ENCODE measurements around the gene MST1R.
A peak's percentile ranks its signal among the peaks of the same experiment; 100 is the strongest.
"Not testable (repeated sequence)": the region's sequence is repeated elsewhere in the genome, so short reads cannot be mapped to it uniquely, and the experiment has no call there.

MST1R gene

DNA sequence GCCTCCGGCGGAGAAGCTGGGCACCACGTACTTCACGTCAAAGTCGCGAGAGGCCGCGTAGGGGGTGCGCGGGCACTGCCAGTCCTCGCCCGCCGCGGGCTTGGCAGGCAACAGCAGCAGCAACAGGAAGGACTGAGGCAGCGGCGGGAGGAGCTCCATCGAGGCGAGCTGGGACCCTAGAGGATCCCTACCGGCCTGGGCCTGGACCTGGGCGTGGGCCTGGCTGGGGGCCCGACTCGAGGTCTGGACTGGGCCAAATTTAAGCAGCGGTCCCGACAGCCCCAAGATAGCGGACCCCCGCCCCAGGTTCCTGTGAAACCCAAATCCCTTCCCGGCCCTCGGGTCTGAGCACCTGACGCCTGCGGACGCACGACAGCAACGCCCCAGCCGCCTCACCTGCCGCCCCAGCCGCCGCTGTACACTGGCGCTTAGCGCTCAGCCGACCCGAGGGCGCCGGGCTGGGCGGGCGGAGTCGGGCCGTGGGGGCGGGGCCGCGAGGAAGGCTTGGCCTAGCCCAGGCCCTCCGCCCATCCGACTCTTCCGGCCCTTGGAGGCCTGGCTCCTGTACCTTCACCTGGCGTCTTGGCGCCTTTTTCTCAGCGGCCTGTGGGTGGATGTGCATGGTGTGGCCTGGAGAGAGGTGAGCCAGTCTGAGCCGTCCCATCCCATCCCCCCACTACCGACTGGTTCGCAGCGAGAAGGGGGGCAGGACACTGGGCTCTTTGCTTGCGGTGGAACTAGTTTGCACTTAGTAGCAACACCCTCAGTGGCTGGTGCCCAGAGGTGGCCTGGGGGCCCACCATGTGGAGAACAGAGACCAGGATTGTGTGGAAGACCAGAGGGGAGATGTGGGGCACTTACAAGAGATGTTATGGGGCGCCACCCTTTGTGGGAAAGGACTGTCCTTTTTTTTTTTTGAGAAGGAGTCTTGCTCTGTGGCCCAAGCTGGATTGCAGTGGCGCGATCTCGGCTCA, at the start of gene MST1R:
MST1R (minus strand) TSS at position 423 of the 974 bp plus-strand sequence; CDS start at position 159, 264 bp downstream.
- H3K9ac ChIP-seq (ENCODE audit: low read length): peak within 1 kb of the TSS; percentile 85

DNA sequence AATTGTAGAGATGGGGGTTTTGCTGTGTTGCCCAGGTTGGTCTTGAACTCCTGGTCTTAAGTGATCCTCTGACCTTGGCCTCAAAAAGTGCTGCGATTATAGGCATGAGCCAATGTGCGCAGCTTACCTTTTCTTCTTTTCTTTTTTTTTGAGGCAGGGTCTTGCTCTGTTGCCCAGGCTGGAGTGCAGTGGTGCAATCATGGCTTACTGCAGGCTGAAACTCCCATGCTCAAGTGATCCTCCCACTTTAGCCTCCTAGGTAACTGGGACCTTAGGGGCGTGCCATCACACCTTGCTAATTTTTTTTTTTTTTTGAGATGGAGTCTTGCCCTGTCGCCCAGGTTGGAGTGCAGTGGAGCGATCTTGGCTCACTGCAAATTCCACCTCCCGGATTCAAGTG, 49.3 kb upstream of the MST1R start:
- no peaks in the 10 kb centered on the region for H3K36me3 ChIP-seq (ENCODE audit: control insufficient read depth, insufficient read depth, low read length)
- no peaks in the 10 kb centered on the region for H3K4me1 ChIP-seq (ENCODE audit: control insufficient read depth, insufficient read depth, low read length)
- no peak overlapping the region for H3K9ac ChIP-seq (ENCODE audit: low read length)
- no peaks in the 10 kb centered on the region for H3K27me3 ChIP-seq (ENCODE audit: control insufficient read depth, insufficient read depth, low read length)
- H3K9me3 ChIP-seq (ENCODE audit: control insufficient read depth, low read length): no peaks in the 10 kb centered on the region
- H3K4me3 ChIP-seq (ENCODE audit: low read length): no peak overlapping the region

More for the DNA sequence above, at the start of gene MST1R:
- Histone ChIP-seq H3K4me1 (ENCODE audit: control insufficient read depth, insufficient read depth, low read length) (peaks cover 72% of the 10 kb centered on the region), H3K36me3 (ENCODE audit: control insufficient read depth, insufficient read depth, low read length) (peaks cover 3% of the 10 kb centered on the region), H3K4me3 (ENCODE audit: low read length) (peak within 1 kb of the TSS; percentile 51), H3K9me3 (ENCODE audit: control insufficient read depth, low read length) (no peaks in the 10 kb centered on the region), H3K27me3 (ENCODE audit: control insufficient read depth, insufficient read depth, low read length) (no peaks in the 10 kb centered on the region)

DNA sequence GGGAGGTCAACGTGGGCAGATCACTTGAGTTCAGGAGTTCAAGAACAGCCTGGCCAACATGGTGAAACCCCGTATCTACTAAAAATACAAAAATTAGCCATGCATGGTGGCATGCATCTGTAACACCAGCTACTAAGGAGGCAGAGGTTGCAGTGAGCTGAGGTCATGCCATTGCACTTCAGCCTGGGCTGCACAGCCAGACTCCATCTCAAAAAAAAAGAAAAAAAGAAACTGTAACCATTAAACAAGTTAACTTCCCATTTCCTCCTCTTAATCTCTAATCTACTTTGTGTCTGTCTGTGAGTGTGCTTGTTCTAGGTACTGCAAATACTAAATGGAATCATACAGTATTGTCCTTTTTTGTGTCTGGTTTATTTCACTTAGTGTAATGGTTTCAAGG, 39.0 kb upstream of the MST1R start:
- Histone ChIP-seq H3K27me3 (ENCODE audit: control insufficient read depth, insufficient read depth, low read length) (no peaks in the 10 kb centered on the region), H3K9ac (ENCODE audit: low read length) (no peak overlapping the region), H3K4me1 (ENCODE audit: control insufficient read depth, insufficient read depth, low read length) (peaks cover 9% of the 10 kb centered on the region), H3K36me3 (ENCODE audit: control insufficient read depth, insufficient read depth, low read length) (no peaks in the 10 kb centered on the region), H3K4me3 (ENCODE audit: low read length) (no peak overlapping the region), H3K9me3 (ENCODE audit: control insufficient read depth, low read length) (no peaks in the 10 kb centered on the region)

DNA sequence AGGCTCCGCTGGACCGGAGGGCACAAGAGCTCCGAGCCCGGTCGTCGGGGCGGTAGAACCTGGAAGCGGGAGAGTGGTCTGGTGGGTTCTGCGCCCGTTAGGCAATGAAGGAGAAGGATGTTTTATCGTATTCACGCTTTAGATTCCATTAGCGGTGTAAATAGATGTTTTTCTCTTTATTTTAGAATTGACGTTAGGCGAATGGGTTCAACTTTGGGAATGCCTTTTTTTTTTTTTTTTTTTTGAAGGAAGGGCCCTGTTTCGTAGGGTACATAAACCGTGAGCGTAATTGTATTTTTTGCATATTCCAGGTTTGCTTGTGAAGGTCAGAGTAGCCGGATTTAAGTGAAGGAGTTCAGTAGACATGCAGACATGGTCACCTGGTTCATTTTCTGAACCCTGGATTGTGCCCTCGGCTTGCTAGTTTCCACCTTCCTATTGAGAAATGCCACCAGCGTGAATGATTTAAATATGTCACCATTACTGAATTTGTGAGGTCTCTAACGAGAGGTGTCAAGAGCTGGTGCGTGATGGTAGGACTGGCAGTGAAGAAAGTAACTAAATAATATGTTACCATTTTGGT, 37.1 kb upstream of the MST1R start:
- peaks cover 9% of the 10 kb centered on the region for H3K4me1 ChIP-seq (ENCODE audit: control insufficient read depth, insufficient read depth, low read length)
- no peaks in the 10 kb centered on the region for H3K27me3 ChIP-seq (ENCODE audit: control insufficient read depth, insufficient read depth, low read length)
- H3K9ac ChIP-seq (ENCODE audit: low read length): peak overlapping the region; percentile 81
- H3K4me3 ChIP-seq (ENCODE audit: low read length): peak overlapping the region; percentile 78
- H3K36me3 ChIP-seq (ENCODE audit: control insufficient read depth, insufficient read depth, low read length): no peaks in the 10 kb centered on the region
- H3K9me3 ChIP-seq (ENCODE audit: control insufficient read depth, low read length): no peaks in the 10 kb centered on the region

DNA sequence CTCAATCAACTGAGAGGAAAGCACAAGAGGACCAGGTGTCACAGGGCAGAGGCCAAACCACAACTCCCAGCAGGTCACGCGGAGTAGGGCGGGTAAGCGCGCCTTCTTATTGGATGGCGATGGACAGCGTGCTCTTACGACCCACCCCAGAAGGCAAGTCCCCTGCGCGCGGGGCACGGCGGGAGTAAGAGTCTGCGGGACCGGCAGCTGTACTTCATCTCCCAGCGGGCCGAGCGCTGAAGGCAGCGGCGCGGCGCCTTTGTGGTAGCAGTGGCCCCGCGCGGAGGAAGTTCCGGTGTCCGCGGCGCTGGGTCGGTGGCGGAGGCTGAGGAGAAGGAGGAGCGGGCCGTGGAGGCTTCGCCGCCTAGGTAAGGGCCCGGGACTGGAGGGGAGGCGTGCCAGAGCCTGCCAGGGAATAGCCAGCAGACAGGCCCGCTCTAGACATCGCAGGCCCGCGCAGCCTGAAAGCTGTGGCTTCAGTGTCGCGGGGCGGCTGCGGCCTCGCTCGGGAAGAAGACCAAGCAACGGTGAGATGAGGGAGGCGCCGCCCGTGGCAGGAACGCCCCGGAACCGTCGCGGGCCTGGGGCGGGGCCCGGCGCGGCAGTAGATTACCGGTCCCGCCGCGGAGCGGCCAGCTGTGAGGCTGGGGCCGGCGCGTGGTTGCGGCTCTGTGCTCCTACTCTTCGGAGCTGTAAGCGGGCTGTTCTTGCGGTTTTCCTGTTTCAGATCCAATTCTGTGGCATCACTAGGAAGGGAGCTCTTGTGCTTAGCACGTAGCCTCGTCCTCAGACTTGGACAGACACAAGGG, 36.4 kb upstream of the MST1R start, which contains the start of gene RBM6:
RBM6 (plus strand) TSS at position 293 of the 809 bp plus-strand sequence. CDS start 22,492 bp downstream, outside the sequence.
- Histone ChIP-seq H3K9me3 (ENCODE audit: control insufficient read depth, low read length) (no peaks in the 10 kb centered on the region), H3K27me3 (ENCODE audit: control insufficient read depth, insufficient read depth, low read length) (no peaks in the 10 kb centered on the region), H3K9ac (ENCODE audit: low read length) (peak within 1 kb of the TSS; percentile 81), H3K36me3 (ENCODE audit: control insufficient read depth, insufficient read depth, low read length) (no peaks in the 10 kb centered on the region), H3K4me3 (ENCODE audit: low read length) (peak within 1 kb of the TSS; percentile 78), H3K4me1 (ENCODE audit: control insufficient read depth, insufficient read depth, low read length) (peaks cover 9% of the 10 kb centered on the region)

DNA sequence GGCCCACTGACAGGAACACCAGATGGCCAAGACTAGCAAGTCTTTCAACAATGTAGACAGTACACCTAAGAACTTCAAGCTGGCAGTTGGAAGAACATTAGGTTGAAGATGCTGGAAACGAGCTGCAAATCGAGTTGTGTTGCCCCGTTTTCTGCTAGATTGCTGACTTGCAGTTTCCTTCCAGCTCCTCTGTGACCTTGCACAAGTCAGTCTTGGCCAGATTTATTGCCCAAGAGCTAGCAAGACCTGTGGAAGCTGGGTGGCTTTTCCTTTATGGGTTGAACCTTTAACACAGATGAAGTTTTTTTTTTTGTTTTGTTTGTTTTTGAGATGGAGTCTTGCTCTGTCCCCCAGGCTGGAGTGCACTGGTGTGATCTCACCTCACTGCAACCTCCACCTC, 33.4 kb upstream of the MST1R start:
- no peaks in the 10 kb centered on the region for H3K36me3 ChIP-seq (ENCODE audit: control insufficient read depth, insufficient read depth, low read length)
- H3K4me1 ChIP-seq (ENCODE audit: control insufficient read depth, insufficient read depth, low read length): peaks cover 9% of the 10 kb centered on the region
- no peak overlapping the region for H3K9ac ChIP-seq (ENCODE audit: low read length)
- H3K27me3 ChIP-seq (ENCODE audit: control insufficient read depth, insufficient read depth, low read length): no peaks in the 10 kb centered on the region
- H3K9me3 ChIP-seq (ENCODE audit: control insufficient read depth, low read length): no peaks in the 10 kb centered on the region
- H3K4me3 ChIP-seq (ENCODE audit: low read length): no peak overlapping the region

DNA sequence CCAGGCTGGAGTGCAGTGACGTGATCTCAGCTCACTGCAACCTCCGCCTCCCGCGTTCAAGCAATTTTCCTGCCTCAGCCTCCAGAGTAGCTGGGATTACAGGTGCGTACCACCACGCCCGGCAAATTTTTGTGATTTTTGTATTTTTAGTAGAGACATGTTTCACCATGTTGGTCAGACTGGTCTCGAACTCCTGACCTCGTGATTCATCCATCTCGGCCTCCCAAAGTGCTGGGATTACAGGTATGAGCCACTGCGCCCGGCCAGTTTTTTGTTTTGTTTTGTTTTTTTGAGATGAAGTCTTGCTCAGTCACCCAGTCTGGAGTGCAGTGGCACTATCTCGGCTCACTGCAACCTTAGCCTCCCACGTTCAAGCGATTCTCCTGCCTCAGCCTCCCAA, 28.6 kb upstream of the MST1R start:
- not testable (repeated sequence) for H3K27me3 ChIP-seq (ENCODE audit: control insufficient read depth, insufficient read depth, low read length); H3K4me3 ChIP-seq (ENCODE audit: low read length); H3K9ac ChIP-seq (ENCODE audit: low read length); H3K9me3 ChIP-seq (ENCODE audit: control insufficient read depth, low read length); H3K36me3 ChIP-seq (ENCODE audit: control insufficient read depth, insufficient read depth, low read length)
- H3K4me1 ChIP-seq (ENCODE audit: control insufficient read depth, insufficient read depth, low read length): peaks cover 15% of the 10 kb centered on the region

DNA sequence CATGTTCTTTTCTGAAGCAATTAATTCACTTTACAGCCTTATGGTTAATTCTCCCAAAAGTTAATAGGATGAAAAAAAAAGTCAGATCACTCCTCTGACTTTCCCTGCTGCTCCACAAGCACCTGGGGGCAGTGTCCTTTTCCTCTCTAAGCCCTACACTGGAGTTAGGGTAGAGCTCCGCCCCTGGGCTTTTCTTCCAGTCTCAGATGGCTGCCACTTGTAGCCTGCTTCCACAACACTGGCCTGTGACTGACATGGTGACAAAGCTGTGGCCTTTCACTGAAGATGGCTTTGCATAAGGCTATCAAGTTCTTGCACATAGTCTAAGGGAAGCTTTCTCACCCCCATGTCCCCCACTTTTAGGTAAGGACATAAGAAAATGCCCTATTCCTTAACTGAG, 27.2 kb upstream of the MST1R start:
- H3K9ac ChIP-seq (ENCODE audit: low read length): no peak overlapping the region
- H3K9me3 ChIP-seq (ENCODE audit: control insufficient read depth, low read length): no peaks in the 10 kb centered on the region
- H3K4me1 ChIP-seq (ENCODE audit: control insufficient read depth, insufficient read depth, low read length): peaks cover 15% of the 10 kb centered on the region
- H3K27me3 ChIP-seq (ENCODE audit: control insufficient read depth, insufficient read depth, low read length): no peaks in the 10 kb centered on the region
- no peaks in the 10 kb centered on the region for H3K36me3 ChIP-seq (ENCODE audit: control insufficient read depth, insufficient read depth, low read length)
- no peak overlapping the region for H3K4me3 ChIP-seq (ENCODE audit: low read length)

DNA sequence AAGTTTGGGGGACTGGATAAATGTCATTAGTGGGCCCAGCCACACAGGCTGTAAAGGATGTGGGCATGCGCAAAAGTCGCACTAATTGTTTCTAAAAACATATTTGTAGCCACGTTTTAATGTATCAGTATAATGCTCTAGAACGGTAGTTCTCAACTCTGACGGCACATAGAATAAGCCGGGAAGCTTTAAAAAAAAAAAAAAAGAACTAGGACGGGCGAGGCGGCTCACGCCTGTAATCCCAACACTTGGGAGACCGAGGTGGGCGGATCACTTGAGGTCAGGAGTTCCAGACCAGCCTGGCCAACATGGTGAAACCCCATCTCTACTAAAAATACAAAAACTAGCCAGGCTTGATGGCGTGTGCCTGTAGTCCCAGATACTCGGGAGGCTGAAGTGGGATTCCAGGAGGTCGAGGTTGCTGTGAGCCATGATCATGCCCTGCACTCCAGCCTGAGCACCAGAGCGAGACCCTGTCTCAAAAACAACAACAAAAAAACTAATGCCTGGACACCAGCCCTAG, 26.6 kb upstream of the MST1R start:
- Histone ChIP-seq H3K4me1 (ENCODE audit: control insufficient read depth, insufficient read depth, low read length) (peaks cover 15% of the 10 kb centered on the region), H3K27me3 (ENCODE audit: control insufficient read depth, insufficient read depth, low read length) (no peaks in the 10 kb centered on the region), H3K4me3 (ENCODE audit: low read length) (peak overlapping the region; percentile 71), H3K9me3 (ENCODE audit: control insufficient read depth, low read length) (no peaks in the 10 kb centered on the region), H3K9ac (ENCODE audit: low read length) (peak overlapping the region; percentile 76), H3K36me3 (ENCODE audit: control insufficient read depth, insufficient read depth, low read length) (no peaks in the 10 kb centered on the region)

DNA sequence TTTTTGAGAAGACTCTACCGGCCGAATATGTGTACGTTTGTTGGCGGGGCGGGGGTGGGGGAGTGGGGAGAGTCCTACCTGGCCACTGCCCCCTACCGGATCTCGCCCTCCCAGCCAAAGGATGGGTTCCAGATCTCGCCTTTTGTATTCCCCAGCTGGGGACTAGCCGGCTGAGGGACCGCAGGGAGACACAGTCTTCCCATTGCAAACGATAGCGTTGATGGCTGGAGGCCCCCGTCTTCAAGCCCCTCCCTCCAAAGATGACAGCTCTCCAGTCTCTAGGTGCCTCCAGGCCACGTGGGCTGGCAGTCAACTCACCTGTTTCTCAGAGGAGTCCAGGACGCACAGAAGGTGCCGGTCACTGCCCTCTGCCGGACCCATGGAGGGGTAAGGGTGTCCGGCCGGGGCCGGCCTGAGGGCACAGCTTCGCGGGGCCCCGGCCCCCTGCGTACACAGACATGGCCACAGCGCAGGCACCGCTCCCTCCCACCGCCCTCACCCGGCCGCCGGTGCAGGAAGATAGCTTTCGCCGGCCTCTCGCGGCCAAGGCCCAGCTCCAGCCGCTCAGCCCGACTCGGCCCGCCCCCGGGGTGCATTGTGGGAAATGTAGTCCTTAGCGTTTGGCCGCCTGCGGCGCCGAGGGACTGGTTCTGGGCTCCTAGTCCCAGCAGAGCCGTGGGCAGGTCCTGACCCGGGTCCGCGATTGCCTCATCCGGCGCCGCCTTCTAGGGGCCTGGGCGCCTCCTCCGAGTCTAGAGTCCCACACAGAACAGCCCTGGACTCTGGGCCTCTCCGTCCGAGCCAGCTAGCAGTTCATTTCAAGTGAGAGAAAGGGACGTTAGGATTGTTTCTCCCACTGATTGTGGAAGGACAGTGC, 25.9 kb upstream of the MST1R start, which contains the start of gene MON1A:
MON1A (minus strand) TSS at position 521 of the 877 bp plus-strand sequence. CDS start 16,465 bp downstream, outside the sequence.
- H3K9me3 ChIP-seq (ENCODE audit: control insufficient read depth, low read length): no peaks in the 10 kb centered on the region
- H3K4me3 ChIP-seq (ENCODE audit: low read length): peak within 1 kb of the TSS; percentile 71
- no peaks in the 10 kb centered on the region for H3K36me3 ChIP-seq (ENCODE audit: control insufficient read depth, insufficient read depth, low read length)
- H3K27me3 ChIP-seq (ENCODE audit: control insufficient read depth, insufficient read depth, low read length): no peaks in the 10 kb centered on the region
- H3K9ac ChIP-seq (ENCODE audit: low read length): peak within 1 kb of the TSS; percentile 76
- peaks cover 15% of the 10 kb centered on the region for H3K4me1 ChIP-seq (ENCODE audit: control insufficient read depth, insufficient read depth, low read length)
